Loucy (cell line): Measurements from ENCODE around the gene SUPT4H1.

ENCODE experiments used
- H2AFZ ChIP-seq: fragments of 200-600 bp; sonication (generic); 2 replicates; pipeline ENCODE4 v1.6.0; 2016; ENCODE audit warnings: antibody characterized with exemption, mild to moderate bottlenecking, low read length, moderate library complexity
- H3F3A ChIP-seq: fragments of 200-600 bp; 2 replicates; pipeline ENCODE4 v1.6.0; 2016; ENCODE audit warnings: antibody characterized with exemption, low read depth, mild to moderate bottlenecking
- H3K27me3 ChIP-seq: fragments of 200-600 bp; sonication (generic); 2 replicates; pipeline ENCODE4 v1.6.1; 2014; ENCODE audit warnings: low read length, mild to moderate bottlenecking; ENCODE audit not compliant: insufficient read depth, poor library complexity, severe bottlenecking
- H3K36me3 ChIP-seq: fragments of 200-600 bp; sonication (generic); 2 replicates; pipeline ENCODE4 v1.6.1; 2016; ENCODE audit warnings: low read length; ENCODE audit not compliant: insufficient read depth
- H3K4me1 ChIP-seq: fragments of 200-600 bp; sonication (generic); 2 replicates; pipeline ENCODE4 v1.5.1; 2014; ENCODE audit warnings: low read length, mild to moderate bottlenecking; ENCODE audit not compliant: insufficient read depth, poor library complexity, severe bottlenecking
- H3K4me2 ChIP-seq: fragments of 200-600 bp; sonication (generic); 2 replicates; pipeline ENCODE4 v1.6.0; 2014; ENCODE audit warnings: antibody characterized with exemption, low read length, low read depth, mild to moderate bottlenecking; ENCODE audit not compliant: poor library complexity, severe bottlenecking
- H3K4me3 ChIP-seq: fragments of 200-600 bp; sonication (generic); 2 replicates; pipeline ENCODE4 v1.5.1; 2014; ENCODE audit warnings: low read length, mild to moderate bottlenecking, mixed read lengths; ENCODE audit not compliant: poor library complexity, severe bottlenecking
- H3K79me2 ChIP-seq: fragments of 200-600 bp; sonication (generic); 2 replicates; pipeline ENCODE4 v1.6.1; 2014; ENCODE audit warnings: low read length; ENCODE audit not compliant: insufficient read depth
- H3K9ac ChIP-seq: fragments of 200-600 bp; sonication (generic); 2 replicates; pipeline ENCODE4 v1.6.0; 2014; ENCODE audit warnings: mild to moderate bottlenecking, low read depth, low read length, moderate library complexity; ENCODE audit not compliant: poor library complexity, severe bottlenecking
- H3K9me2 ChIP-seq: fragments of 200-600 bp; sonication (generic); replicated peaks from 2 replicates; pipeline ENCODE4 v1.6.1; 2016; ENCODE audit warnings: low read depth, low read length, mixed read lengths
- H3K9me3 ChIP-seq: fragments of 200-600 bp; sonication (generic); 2 replicates; pipeline ENCODE4 v1.6.1; 2014; ENCODE audit warnings: mild to moderate bottlenecking, antibody characterized with exemption, low read length, low read depth; ENCODE audit not compliant: insufficient read depth
- H4K20me1 ChIP-seq: fragments of 200-600 bp; sonication (generic); 2 replicates; pipeline ENCODE4 v1.6.0; 2014; ENCODE audit warnings: antibody characterized with exemption, low read length, mild to moderate bottlenecking; ENCODE audit not compliant: insufficient read depth, poor library complexity, severe bottlenecking
- CTCF ChIP-seq: fragments of 200-600 bp; sonication (generic); conservative IDR thresholded peaks from 2 replicates; pipeline ENCODE4 v1.5.1; 2014; ENCODE audit warnings: mild to moderate bottlenecking, antibody characterized with exemption, low read length
- EZH2phosphoT487 ChIP-seq: fragments of 200-600 bp; IDR thresholded peaks from 2 replicates; pipeline ENCODE4 v1.6.1; 2018; ENCODE audit warnings: antibody characterized with exemption, mild to moderate bottlenecking, moderate library complexity, borderline replicate concordance

The SUPT4H1 gene

GRCh38 chr17:58321571-58322525 lies 30.2 kb downstream of the SUPT4H1 start:
- no peak overlapping the region for H3K4me3 ChIP-seq
- peaks cover 48% of the 10 kb centered on the region for H3K79me2 ChIP-seq
- no peaks in the 10 kb centered on the region for H3K9me3 ChIP-seq
- H3K4me2 ChIP-seq = no peak overlapping the region
- no peaks in the 10 kb centered on the region for H3F3A ChIP-seq
- peaks cover 59% of the 10 kb centered on the region for H4K20me1 ChIP-seq
- H3K36me3 ChIP-seq = peaks cover 43% of the 10 kb centered on the region; the same call in 1 of the 2 replicates
- H3K9ac ChIP-seq = no peak overlapping the region
- no peaks in the 10 kb centered on the region for H3K9me2 ChIP-seq
- no peak overlapping the region for H2AFZ ChIP-seq
- no peaks in the 10 kb centered on the region for H3K27me3 ChIP-seq
- TF ChIP-seq EZH2phosphoT487 (no peak), CTCF (no peak)
- peaks cover 15% of the 10 kb centered on the region for H3K4me1 ChIP-seq

GRCh38 chr17:58320570-58321323 lies 31.3 kb downstream of the SUPT4H1 start:
- no peak overlapping the region for H2AFZ ChIP-seq
- no peaks in the 10 kb centered on the region for H3F3A ChIP-seq
- H3K4me2 ChIP-seq = no peak overlapping the region
- no peaks in the 10 kb centered on the region for H3K27me3 ChIP-seq
- no peak overlapping the region for H3K4me3 ChIP-seq
- no peaks in the 10 kb centered on the region for H3K9me3 ChIP-seq
- peaks cover 51% of the 10 kb centered on the region for H4K20me1 ChIP-seq
- H3K9ac ChIP-seq = no peak overlapping the region
- no peak for TF ChIP-seq EZH2phosphoT487
- TF ChIP-seq CTCF = no peak
- H3K9me2 ChIP-seq = no peaks in the 10 kb centered on the region
- H3K36me3 ChIP-seq = peaks cover 51% of the 10 kb centered on the region; the same call in 1 of the 2 replicates
- peaks cover 37% of the 10 kb centered on the region for H3K79me2 ChIP-seq
- H3K4me1 ChIP-seq = peaks cover 15% of the 10 kb centered on the region

GRCh38 chr17:58320163-58320558 lies 31.8 kb downstream of the SUPT4H1 start:
- H2AFZ ChIP-seq = no peak overlapping the region
- H3K9me2 ChIP-seq = no peaks in the 10 kb centered on the region
- peaks cover 15% of the 10 kb centered on the region for H3K4me1 ChIP-seq
- no peak overlapping the region for H3K9ac ChIP-seq
- H3K36me3 ChIP-seq = peaks cover 55% of the 10 kb centered on the region; the same call in 1 of the 2 replicates
- no peaks in the 10 kb centered on the region for H3K27me3 ChIP-seq
- no peak overlapping the region for H3K4me3 ChIP-seq
- H4K20me1 ChIP-seq = peaks cover 47% of the 10 kb centered on the region
- no peaks in the 10 kb centered on the region for H3F3A ChIP-seq
- H3K4me2 ChIP-seq = no peak overlapping the region
- no peaks in the 10 kb centered on the region for H3K9me3 ChIP-seq
- TF ChIP-seq EZH2phosphoT487 (no peak), CTCF (no peak)
- H3K79me2 ChIP-seq = peaks cover 31% of the 10 kb centered on the region
